ENCODE data around the gene EPHA5. TPM values are rescaled to one million over a fixed set of nuclear protein-coding genes. Genes with fewer than 3 reads are reported as not detected.

Gene EPHA5
- total RNA-seq, 1 donor from 2014 or later = not detected

DNA sequence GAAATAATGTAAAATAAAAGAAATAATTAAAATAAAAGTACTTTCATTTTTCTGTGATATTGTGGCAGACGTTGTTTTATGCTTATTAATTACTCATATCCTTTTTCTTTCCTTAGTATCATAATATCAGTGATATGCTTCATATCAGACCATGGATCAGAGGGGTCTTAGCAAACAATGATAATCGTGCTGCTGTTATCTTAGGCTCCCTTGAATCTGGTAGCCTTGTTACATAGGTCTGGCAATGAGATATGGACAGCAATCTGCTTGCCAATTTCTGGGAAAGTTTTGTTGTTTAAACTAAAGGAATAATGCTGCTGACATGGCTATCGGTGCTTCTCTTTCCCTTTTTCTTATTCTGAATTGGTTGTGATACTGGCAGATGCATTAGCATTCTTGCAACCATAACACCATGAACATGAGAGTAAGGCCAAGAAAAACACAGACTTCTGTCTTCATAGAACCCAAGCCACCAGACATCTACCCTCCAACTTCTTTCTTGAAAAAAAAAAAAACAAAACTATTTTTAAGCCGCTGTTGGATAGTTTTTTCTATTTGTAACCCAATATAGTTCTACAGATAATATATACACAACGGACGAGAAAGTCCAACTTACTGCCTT lies 16.4 kb downstream of the EPHA5 start:
- no peaks in the 10 kb centered on the region for H3K36me3 Mint-ChIP-seq (ENCODE audit: low read depth, unreplicated experiment)
- DNase-seq (ENCODE audit: low spot score) = no peak
- H3K4me3 Mint-ChIP-seq (ENCODE audit: unreplicated experiment) = no peak overlapping the region
- H3K27me3 Mint-ChIP-seq (ENCODE audit: unreplicated experiment) = no peaks in the 10 kb centered on the region
- TF ChIP-seq CTCF (IDR thresholded peaks at IDR 0.05; ENCODE audit: unreplicated experiment) = no peak
- H3K27ac Mint-ChIP-seq (ENCODE audit: unreplicated experiment) = no peak overlapping the region
- no peaks in the 10 kb centered on the region for H3K9me3 Mint-ChIP-seq (ENCODE audit: unreplicated experiment)
- H3K4me1 Mint-ChIP-seq (ENCODE audit: unreplicated experiment) = no peaks in the 10 kb centered on the region

DNA sequence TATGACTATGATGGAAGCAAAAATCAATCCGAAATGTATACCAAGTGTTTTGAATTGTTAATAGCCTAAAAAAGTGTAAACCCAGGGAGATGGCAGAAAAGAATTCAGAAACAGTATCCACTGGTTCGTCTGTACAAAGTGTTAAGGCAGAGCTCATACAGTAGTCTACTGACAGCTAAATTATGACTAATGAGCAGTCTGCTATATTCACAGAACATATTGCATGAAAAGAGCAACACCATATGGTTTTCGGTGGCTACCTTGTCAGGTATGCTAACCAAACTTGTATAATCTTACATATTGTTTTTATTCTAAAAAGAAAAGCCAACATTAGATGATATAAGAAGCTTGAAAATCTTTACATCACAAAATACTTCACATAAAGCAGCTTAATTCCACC lies 18.5 kb downstream of the EPHA5 start:
- Mint-ChIP-seq H3K4me1 (ENCODE audit: unreplicated experiment) (no peaks in the 10 kb centered on the region), H3K27ac (ENCODE audit: unreplicated experiment) (no peak overlapping the region)

DNA sequence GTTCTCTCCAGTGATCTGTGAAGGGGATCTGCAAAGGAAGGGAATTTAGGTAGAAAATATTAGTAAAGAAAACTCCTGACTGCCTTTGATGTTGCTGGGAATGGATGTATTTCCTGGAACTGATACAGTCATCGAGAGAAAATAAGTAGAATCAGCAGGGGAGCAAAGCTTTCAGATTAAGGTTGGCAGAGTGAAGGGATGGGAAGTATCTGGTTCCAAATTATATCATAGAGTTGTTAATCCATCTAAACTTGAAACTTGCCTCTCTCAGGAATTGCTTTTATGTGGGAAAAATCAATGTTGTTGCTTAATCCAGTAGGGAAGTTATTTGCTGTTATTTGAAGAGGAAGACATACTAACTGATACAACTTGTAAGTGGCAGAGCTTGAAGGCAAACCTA lies 19.3 kb downstream of the EPHA5 start:
- DNase-seq (ENCODE audit: low spot score) = no peak
- no peaks in the 10 kb centered on the region for H3K27me3 Mint-ChIP-seq (ENCODE audit: unreplicated experiment)
- H3K4me1 Mint-ChIP-seq (ENCODE audit: unreplicated experiment) = no peaks in the 10 kb centered on the region
- TF ChIP-seq CTCF (IDR thresholded peaks at IDR 0.05; ENCODE audit: unreplicated experiment) = no peak
- no peaks in the 10 kb centered on the region for H3K36me3 Mint-ChIP-seq (ENCODE audit: low read depth, unreplicated experiment)
- H3K4me3 Mint-ChIP-seq (ENCODE audit: unreplicated experiment) = no peak overlapping the region
- no peaks in the 10 kb centered on the region for H3K9me3 Mint-ChIP-seq (ENCODE audit: unreplicated experiment)
- H3K27ac Mint-ChIP-seq (ENCODE audit: unreplicated experiment) = peak overlapping the region; percentile 7

More for the DNA sequence above, 18.5 kb downstream of the EPHA5 start:
- H3K36me3 Mint-ChIP-seq (ENCODE audit: low read depth, unreplicated experiment) = no peaks in the 10 kb centered on the region
- no peaks in the 10 kb centered on the region for H3K9me3 Mint-ChIP-seq (ENCODE audit: unreplicated experiment)
- H3K4me3 Mint-ChIP-seq (ENCODE audit: unreplicated experiment) = no peak overlapping the region
- H3K27me3 Mint-ChIP-seq (ENCODE audit: unreplicated experiment) = no peaks in the 10 kb centered on the region
- no peak for TF ChIP-seq CTCF (IDR thresholded peaks at IDR 0.05; ENCODE audit: unreplicated experiment)
- DNase-seq (ENCODE audit: low spot score) = no peak

DNA sequence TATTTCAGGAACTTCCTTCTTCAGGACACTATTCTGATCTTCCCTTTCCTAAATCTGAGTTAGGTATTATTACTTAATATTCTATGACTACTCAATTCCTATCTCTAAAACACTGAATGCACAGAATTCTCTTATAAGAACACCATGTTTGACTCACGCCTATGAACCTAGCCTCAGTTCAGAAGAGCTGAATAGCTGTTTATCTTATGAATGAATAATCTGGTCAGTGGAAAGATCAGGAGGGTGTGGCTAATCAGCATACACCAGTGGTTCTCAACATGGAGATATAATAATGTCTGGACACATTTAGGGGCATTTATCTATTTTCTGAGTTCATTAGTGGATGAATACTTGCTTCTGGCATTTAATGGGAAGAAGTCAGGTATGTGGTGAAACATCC lies 24.2 kb downstream of the EPHA5 start:
- no peak overlapping the region for H3K27ac Mint-ChIP-seq (ENCODE audit: unreplicated experiment)
- H3K4me1 Mint-ChIP-seq (ENCODE audit: unreplicated experiment) = no peaks in the 10 kb centered on the region
- no peak overlapping the region for H3K4me3 Mint-ChIP-seq (ENCODE audit: unreplicated experiment)
- H3K36me3 Mint-ChIP-seq (ENCODE audit: low read depth, unreplicated experiment) = no peaks in the 10 kb centered on the region
- DNase-seq (ENCODE audit: low spot score) = no peak
- no peak for TF ChIP-seq CTCF (IDR thresholded peaks at IDR 0.05; ENCODE audit: unreplicated experiment)
- no peaks in the 10 kb centered on the region for H3K9me3 Mint-ChIP-seq (ENCODE audit: unreplicated experiment)
- no peaks in the 10 kb centered on the region for H3K27me3 Mint-ChIP-seq (ENCODE audit: unreplicated experiment)

DNA sequence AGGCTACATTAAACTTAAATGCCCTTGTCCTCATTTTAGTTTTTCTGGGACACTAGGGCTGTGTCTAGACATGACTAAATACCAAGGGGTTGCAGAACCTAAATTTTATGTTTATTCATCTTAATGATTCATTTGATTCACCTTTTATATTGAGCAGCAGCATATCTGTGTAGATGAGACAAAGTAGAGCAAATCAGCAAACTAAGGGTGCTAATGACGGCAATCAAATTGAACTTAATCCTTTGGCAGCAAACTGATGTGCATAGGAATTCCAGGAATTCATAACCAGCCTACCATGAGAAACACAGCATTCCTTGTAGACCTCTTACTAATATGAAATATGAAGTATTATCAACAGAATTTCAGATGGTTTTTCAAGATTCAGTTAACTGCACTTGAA lies 25.1 kb downstream of the EPHA5 start:
- H3K4me1 Mint-ChIP-seq (ENCODE audit: unreplicated experiment) = no peaks in the 10 kb centered on the region
- no peak for TF ChIP-seq CTCF (IDR thresholded peaks at IDR 0.05; ENCODE audit: unreplicated experiment)
- H3K27ac Mint-ChIP-seq (ENCODE audit: unreplicated experiment) = no peak overlapping the region
- no peak for DNase-seq (ENCODE audit: low spot score)
- H3K4me3 Mint-ChIP-seq (ENCODE audit: unreplicated experiment) = no peak overlapping the region
- H3K36me3 Mint-ChIP-seq (ENCODE audit: low read depth, unreplicated experiment) = no peaks in the 10 kb centered on the region
- H3K9me3 Mint-ChIP-seq (ENCODE audit: unreplicated experiment) = no peaks in the 10 kb centered on the region
- H3K27me3 Mint-ChIP-seq (ENCODE audit: unreplicated experiment) = no peaks in the 10 kb centered on the region
